Measurements from ENCODE around the gene MRPL43. TPM values are rescaled to one million over a fixed set of nuclear protein-coding genes. Genes with fewer than 3 reads are reported as not detected.

Gene MRPL43
- total and polyA plus RNA-seq, 10 donors: 38.3 to 92.4 (median 51.0) TPM

DNA sequence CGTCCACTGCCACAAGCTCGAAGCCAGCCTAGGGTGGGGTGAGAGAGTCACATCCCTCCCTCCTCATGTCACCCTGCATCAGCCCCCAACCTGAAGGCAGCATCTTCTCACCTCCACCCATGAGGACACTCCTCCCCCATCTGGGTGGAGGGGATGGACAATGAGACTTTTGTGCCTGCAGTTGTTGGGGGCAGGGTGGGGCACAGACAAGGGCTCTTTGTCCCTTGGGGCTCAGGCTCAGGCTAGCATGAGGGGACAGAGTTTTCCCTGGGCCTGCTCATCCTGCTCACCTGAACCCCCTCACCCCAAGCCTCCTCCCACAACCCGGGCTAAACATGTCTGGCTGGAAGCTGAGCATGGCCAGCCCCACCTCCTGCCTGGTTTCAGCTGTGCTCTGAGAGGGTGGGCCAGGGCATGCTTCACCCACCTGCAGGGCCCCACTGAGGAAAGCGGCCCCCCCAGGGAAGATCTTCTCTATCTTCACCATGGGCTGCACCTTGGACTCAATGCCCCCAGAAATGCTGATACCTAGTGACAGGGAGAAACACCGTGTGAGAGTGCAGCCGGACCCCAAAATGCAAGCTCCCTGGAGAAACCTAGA, 21.6 kb upstream of the MRPL43 start:
- Histone ChIP-seq H3K4me1 (peaks cover 10 to 65% (median 22%) of the 10 kb centered on the region in 6 donors), H3K4me3 (no peak overlapping the region), H3K27ac (peak overlapping the region in 2 of 8 donors; percentile 23 to 45), H3K9me3 (no peaks in the 10 kb centered on the region), H3K36me3 (peaks cover 0 to 37% (median 23%) of the 10 kb centered on the region in 6 donors), H3K27me3 (replicated peaks in 1 of 7) (no peaks in the 10 kb centered on the region)
- WGBS, 5 donors: 82 to 90% (median 84%) methylated on average over 6 of the region's 6 CpGs
- intact Hi-C loops (cut with DNase I; ENCODE audit: low total_unique reads): no loop called here
- TF ChIP-seq POLR2AphosphoS5 (IDR thresholded peaks at IDR 0.05): no peak
- no peak for TF ChIP-seq CTCF (IDR thresholded peaks at IDR 0.05 in 8 of 11, conservative IDR thresholded peaks at IDR 0.05 in 3 of 11)
- no peak for TF ChIP-seq POLR2A (IDR thresholded peaks at IDR 0.05)
- DNase-seq: no peak

- WGBS, 5 donors: 62 to 81% (median 69%) methylated on average over 8 to 13 of the region's 13 CpGs
- intact Hi-C loops (cut with DNase I; ENCODE audit: low total_unique reads): no loop called here
- DNase-seq: no peak
- no peak for TF ChIP-seq POLR2A (IDR thresholded peaks at IDR 0.05)
- TF ChIP-seq POLR2AphosphoS5 (IDR thresholded peaks at IDR 0.05): peak in 1 of 3 donors; percentile 17
- Histone ChIP-seq H3K36me3 (peaks cover 0 to 44% (median 30%) of the 10 kb centered on the region in 6 donors), H3K9me3 (no peaks in the 10 kb centered on the region), H3K27ac (peak overlapping the region in 5 of 8 donors; percentile 31 to 51 (median 45)), H3K4me1 (peaks cover 6 to 65% (median 19%) of the 10 kb centered on the region in 6 donors), H3K27me3 (replicated peaks in 1 of 7) (no peaks in the 10 kb centered on the region), H3K4me3 (no peak overlapping the region)
Observed at GRCh38 chr10:101007915-101008822, 20.9 kb upstream of the MRPL43 start.

GRCh38 chr10:101007099-101007711, 19.9 kb upstream of the MRPL43 start:
- peak overlapping the region in 5 of 8 donors; percentile 31 to 51 (median 38) for H3K27ac ChIP-seq
- TF ChIP-seq POLR2AphosphoS5 (IDR thresholded peaks at IDR 0.05): no peak
- no peak for TF ChIP-seq CTCF (IDR thresholded peaks at IDR 0.05 in 8 of 11, conservative IDR thresholded peaks at IDR 0.05 in 3 of 11)
- TF ChIP-seq POLR2A (IDR thresholded peaks at IDR 0.05): no peak
- intact Hi-C loops (cut with DNase I; ENCODE audit: low total_unique reads): no loop called here

DNA sequence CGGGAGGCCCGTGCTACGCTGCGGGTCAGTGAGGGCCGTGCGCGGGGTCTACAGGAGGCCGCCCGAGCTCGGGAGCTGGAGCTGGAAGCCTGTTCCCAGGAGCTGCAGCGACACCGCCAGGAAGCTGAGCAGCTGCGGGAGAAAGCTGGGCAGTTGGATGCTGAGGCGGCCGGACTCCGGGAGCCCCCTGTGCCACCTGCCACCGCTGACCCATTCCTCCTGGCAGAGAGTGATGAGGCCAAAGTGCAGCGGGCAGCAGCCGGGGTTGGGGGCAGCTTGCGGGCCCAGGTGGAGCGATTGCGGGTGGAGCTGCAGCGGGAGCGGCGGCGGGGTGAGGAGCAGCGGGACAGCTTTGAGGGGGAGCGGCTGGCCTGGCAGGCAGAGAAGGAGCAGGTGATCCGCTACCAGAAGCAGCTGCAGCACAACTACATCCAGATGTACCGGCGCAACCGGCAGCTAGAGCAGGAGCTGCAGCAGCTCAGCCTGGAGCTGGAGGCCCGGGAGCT, 19.3 kb upstream of the MRPL43 start:
- Histone ChIP-seq H3K4me1 (peaks cover 0 to 67% (median 19%) of the 10 kb centered on the region in 6 donors), H3K4me3 (no peak overlapping the region), H3K9me3 (no peaks in the 10 kb centered on the region), H3K27me3 (replicated peaks in 1 of 7) (no peaks in the 10 kb centered on the region), H3K36me3 (peaks cover 0 to 54% (median 31%) of the 10 kb centered on the region in 6 donors), H3K27ac (peak overlapping the region in 4 of 8 donors; percentile 31 to 51 (median 37))
- DNase-seq: peak; percentile 75
- TF ChIP-seq POLR2AphosphoS5 (IDR thresholded peaks at IDR 0.05): peak in 1 of 3 donors; percentile 62
- TF ChIP-seq CTCF (IDR thresholded peaks at IDR 0.05 in 8 of 11, conservative IDR thresholded peaks at IDR 0.05 in 3 of 11): no peak
- intact Hi-C loops (cut with DNase I; ENCODE audit: low total_unique reads): no loop called here
- 82 to 95% (median 90%) methylated on average over 20 to 33 of the region's 33 CpGs for WGBS, 5 donors

More at GRCh38 chr10:101007099-101007711, 19.9 kb upstream of the MRPL43 start:
- Histone ChIP-seq H3K36me3 (peaks cover 0 to 54% (median 31%) of the 10 kb centered on the region in 6 donors), H3K4me1 (peaks cover 0 to 65% (median 16%) of the 10 kb centered on the region in 6 donors), H3K4me3 (no peak overlapping the region), H3K27me3 (replicated peaks in 1 of 7) (no peaks in the 10 kb centered on the region), H3K9me3 (no peaks in the 10 kb centered on the region)
- no peak for DNase-seq
- 48 to 83% (median 67%) methylated on average over 8 to 11 of the region's 11 CpGs for WGBS, 5 donors
